Measurements from ENCODE around the gene VASP.
A peak's percentile ranks its signal among the peaks of the same experiment; 100 is the strongest.

VASP gene

DNA sequence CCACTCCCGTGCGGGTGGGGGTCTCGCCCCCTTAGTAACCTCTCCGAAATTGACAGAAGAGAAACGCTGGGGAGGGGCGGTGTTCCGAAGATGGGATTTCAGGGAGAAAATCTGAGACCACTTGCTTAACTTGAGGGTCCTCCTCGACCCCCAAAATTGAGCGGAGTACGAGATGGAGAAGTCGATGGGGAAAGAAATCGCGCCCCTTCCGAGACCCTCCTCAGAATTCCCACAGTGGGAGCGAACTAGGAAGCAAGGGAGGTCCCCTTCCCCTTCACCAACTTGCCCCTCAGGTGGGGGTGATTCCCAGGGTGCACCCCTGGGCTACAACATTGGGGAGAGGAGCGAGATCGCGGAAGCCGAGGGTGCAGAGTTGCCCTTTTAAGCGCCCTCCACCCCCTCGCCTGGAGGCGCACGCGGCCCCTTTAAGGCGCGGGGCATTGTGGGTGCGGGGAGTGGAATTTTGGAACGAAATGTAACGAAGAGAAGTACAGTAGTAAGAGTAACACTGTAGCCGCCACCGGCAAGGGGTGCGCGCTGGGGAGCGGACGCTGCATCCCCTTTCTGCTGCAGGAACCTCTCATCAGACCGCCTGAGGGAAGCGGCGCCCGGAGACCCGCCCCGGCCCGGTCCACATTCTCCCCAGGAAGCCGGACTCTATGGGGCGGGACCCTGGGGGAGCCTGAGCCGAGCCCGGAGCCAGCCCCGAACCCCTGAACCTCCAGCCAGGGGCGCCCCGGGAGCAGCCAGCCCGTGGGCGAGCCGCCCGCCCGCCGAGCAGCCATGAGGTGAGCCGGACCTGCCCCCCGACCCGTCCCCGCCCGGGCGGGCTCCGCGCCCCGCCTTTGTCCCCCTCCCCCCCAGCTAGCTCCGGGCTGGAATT is at the start of gene VASP:
TSS of gene VASP (plus strand) at position 491 of the 883 bp plus-strand sequence. CDS start at position 784, 293 bp downstream.
- DNase-seq (ENCODE audit: low read depth): peak; percentile 86

DNA sequence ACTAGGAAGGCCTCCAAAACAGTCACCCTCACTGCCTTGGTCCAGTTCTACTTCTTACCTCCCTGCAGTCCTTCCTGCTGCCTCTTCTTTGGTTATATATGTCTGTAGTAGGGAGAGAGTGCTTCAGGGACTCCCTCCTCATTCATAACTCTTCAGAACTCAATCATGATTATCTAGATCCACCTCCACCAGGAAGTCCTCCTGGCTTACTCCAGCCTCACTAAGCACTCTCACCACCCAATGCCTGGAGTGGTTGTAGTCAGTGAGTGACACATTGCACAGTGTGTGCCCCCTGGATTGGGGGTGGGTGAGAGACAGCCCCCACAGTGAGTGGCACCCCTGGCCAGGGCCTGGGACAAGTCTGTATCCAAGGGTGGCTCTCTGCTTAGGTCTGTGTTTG is 49.5 kb upstream of the VASP start:
- no peak for DNase-seq (ENCODE audit: low read depth)

- no peak for DNase-seq (ENCODE audit: low read depth)
These were observed 46.4 kb upstream of the VASP start for GRCh38 chr19:45460807-45461347.

DNA sequence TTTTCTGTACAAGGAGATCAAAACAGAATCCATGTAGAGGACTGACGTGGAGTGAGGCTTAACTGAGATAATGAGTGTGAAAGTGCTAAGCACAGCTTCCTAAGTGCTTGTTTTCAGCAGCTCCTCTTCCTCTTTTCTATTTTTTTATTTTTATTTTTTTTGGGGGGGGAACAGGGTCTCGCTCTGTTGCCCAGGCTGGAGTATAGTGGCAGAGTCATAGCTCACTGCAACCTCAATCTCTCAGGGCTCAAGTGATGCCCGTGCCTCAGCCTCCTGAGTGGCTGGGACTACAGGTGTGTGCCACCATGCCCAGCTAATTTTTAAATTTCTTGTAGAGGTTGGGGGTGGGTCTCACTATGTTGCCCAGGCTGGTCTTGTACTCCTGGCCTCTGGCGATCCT is 45.1 kb upstream of the VASP start:
- no peak for DNase-seq (ENCODE audit: low read depth)

DNA sequence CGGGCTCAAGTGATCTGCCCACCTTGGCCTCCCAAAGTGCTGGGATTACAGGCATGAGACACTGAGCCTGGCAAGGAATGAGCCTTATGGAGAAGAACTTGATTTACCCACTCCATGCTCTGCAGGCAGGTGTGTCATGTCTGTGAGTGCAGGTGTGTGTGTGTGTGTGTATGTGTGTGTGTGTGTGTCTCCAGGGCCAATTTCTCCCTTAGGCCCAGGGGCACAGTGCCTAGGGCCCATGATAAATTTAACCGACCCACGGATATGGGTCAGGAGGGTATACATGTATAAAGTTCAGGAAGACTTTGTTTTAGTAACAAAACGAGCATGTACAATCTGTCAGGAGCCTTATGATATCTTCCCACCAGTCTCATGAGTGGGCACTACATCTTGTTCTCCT is 44.0 kb upstream of the VASP start:
- DNase-seq (ENCODE audit: low read depth): no peak

DNA sequence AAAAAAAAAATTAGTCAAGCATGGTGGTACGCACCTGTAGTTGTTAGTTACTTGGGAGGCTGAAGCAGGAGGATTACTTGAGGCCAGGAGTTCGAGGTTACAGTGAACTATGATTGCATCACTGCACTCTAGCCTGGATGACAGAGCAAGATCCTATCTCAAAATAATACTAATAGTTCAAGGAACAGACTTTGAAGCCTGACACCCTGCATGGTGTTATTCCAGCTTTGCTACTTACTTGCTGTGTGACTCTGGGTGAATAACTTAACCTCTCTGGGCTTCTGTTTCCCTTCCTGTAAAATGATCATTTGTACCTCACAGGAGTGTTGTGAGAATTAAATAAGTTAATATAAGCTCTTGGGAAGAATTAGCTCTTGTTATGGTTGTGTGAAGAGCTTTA is 43.0 kb upstream of the VASP start:
- DNase-seq (ENCODE audit: low read depth): no peak

GRCh38 chr19:45464852-45465441 is 42.3 kb upstream of the VASP start:
- DNase-seq (ENCODE audit: low read depth): no peak

GRCh38 chr19:45467115-45467455 is 40.2 kb upstream of the VASP start:
- DNase-seq (ENCODE audit: low read depth): no peak

DNA sequence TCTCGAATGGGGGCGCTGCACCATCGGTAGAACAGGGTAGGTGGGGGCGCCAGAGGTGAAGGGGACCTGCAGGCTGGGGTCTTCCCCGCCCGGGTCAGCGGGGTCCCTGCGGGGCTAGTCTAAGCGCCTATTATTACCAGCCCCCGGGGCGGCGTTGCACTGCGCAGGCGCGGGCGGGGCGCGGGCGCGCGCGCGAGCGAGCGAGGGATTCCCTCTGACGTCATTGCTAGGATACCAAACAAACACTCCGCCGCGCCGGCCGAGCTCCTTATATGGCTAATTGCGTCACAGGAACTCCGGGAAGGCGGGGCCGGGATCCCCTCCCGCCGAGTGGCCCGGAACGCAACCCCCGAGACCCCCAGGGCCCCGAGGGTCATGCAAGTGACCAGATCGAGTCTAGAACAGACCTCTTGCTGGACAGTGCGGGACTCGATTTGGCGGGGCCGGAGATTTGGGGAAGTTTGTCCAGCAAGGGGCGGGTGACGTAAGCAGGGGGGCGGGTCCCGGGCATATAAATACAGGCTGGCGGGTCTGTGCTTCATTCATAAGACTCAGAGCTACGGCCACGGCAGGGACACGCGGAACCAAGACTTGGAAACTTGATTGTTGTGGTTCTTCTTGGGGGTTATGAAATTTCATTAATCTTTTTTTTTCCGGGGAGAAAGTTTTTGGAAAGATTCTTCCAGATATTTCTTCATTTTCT is 39.7 kb upstream of the VASP start, which contains the start of gene FOSB:
TSS of gene FOSB (plus strand) at position 541 of the 703 bp plus-strand sequence. CDS start 591 bp downstream, outside the sequence.
- DNase-seq (ENCODE audit: low read depth): peak; percentile 92

DNA sequence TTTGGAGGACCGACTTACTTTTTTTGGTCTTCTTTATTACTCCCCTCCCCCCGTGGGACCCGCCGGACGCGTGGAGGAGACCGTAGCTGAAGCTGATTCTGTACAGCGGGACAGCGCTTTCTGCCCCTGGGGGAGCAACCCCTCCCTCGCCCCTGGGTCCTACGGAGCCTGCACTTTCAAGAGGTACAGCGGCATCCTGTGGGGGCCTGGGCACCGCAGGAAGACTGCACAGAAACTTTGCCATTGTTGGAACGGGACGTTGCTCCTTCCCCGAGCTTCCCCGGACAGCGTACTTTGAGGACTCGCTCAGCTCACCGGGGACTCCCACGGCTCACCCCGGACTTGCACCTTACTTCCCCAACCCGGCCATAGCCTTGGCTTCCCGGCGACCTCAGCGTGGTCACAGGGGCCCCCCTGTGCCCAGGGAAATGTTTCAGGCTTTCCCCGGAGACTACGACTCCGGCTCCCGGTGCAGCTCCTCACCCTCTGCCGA is 39.1 kb upstream of the VASP start:
- DNase-seq (ENCODE audit: low read depth): no peak

GRCh38 chr19:45468803-45469131 is 38.5 kb upstream of the VASP start:
- DNase-seq (ENCODE audit: low read depth): no peak

DNA sequence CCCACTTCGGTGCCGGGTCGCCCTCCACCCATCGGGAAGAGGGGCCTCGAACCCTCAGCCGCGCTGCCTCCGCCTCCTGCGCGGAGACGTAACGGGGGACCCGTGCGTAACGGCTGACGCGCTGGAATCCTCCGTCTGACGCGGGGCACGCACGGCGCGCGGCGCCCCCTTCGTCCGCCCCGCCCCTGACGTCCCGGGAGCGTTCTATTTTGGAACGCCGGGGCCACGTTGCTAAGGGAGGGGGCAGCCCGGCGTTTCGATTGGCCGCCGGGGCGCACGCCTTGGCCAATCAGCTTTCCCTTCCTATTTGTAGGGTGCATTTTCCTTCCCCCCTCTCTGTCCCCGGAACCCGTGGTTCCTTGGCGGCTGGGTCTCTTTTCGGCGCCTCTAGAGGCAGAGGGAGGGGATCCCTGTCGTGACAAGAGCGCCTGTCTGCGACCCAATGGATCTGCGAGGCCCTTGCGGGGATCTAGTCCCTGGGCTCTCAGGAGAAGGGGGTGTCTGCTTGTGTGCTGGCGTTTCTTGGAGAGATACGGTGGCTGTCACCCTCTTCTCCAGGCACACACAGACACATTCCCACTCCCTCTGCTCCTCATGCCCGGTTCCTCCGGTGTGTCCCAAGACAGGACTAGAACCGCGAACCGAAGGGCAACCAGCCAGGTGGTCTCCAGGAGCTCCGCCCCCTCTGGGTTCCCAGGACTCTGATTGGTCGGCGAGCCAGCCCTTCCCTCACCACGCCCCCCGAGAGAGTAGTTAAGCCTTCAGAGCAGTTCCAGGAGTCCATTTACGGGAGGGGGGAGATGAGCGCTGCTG is 37.9 kb upstream of the VASP start:
- peak; percentile 74 for DNase-seq (ENCODE audit: low read depth)

DNA sequence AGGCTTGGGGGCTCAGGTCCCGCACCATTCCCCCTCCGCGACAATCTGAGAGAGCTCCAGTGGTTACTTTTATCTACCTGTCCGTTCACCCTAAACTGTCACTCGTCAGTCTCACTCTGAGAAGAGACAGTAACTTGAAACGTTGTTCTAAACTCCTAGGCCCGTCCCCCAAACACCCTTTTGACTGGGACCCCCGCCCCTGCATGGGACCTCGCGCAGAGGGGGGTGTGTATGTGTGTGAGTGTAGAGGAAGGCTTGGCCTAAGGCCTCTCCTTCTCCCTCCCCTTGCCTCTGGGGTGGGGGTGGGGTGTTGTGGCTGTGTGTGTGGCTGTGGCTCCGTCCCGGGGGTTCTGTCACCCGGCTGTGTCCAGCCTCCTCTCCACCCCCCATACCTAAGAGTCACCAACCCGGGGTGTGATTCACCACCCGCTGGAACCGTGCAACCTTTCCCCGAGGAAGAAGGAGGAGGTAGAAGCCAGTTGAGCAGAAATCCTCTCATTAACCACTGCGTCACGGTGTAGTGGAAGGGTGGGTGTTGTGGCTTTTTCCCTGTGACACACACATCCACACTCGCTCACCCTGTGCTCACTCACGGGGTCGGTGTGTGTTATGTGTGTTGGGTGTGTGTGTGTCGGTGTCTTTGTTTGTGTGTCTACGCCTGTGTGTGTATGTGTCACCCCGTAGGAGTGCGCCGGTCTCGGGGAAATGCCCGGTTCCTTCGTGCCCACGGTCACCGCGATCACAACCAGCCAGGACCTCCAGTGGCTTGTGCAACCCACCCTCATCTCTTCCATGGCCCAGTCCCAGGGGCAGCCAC is 37.1 kb upstream of the VASP start:
- no peak for DNase-seq (ENCODE audit: low read depth)

GRCh38 chr19:45470762-45471081 is 36.6 kb upstream of the VASP start:
- no peak for DNase-seq (ENCODE audit: low read depth)

GRCh38 chr19:45471111-45471930 is 36.0 kb upstream of the VASP start:
- DNase-seq (ENCODE audit: low read depth): no peak

DNA sequence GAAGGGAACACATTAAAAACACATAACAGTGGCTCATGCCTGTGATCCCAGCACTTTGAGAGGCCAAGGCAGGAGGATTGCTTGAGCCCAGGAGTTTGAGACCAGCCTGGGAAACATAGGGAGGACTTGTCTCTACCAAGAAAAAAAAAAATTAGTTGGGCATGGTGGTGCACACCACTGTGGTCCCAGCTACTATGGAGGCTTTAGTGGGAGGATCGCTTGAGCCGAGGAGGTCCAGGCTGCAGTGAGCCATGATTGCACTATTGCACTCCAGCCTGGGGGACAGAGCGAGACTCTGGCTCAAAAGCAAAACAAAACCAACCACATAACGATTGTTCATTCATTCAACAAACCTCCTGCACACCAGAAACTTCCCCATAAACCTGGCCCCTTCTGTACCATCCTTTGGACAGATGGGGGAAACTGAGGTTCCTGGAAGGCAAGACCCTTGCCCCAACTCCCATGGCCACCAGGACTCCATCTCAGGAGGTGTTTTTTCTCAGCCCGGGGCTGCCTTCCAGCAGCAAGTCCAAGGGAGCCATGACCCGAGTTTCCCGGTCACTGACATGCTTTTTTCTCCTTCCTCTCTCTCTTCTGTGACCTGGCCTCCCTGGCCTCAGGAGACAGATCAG is 35.2 kb upstream of the VASP start:
- DNase-seq (ENCODE audit: low read depth): no peak

DNA sequence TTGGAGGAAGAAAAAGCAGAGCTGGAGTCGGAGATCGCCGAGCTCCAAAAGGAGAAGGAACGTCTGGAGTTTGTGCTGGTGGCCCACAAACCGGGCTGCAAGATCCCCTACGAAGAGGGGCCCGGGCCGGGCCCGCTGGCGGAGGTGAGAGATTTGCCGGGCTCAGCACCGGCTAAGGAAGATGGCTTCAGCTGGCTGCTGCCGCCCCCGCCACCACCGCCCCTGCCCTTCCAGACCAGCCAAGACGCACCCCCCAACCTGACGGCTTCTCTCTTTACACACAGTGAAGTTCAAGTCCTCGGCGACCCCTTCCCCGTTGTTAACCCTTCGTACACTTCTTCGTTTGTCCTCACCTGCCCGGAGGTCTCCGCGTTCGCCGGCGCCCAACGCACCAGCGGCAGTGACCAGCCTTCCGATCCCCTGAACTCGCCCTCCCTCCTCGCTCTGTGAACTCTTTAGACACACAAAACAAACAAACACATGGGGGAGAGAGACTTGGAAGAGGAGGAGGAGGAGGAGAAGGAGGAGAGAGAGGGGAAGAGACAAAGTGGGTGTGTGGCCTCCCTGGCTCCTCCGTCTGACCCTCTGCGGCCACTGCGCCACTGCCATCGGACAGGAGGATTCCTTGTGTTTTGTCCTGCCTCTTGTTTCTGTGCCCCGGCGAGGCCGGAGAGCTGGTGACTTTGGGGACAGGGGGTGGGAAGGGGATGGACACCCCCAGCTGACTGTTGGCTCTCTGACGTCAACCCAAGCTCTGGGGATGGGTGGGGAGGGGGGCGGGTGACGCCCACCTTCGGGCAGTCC is 34.5 kb upstream of the VASP start:
- no peak for DNase-seq (ENCODE audit: low read depth)

DNA sequence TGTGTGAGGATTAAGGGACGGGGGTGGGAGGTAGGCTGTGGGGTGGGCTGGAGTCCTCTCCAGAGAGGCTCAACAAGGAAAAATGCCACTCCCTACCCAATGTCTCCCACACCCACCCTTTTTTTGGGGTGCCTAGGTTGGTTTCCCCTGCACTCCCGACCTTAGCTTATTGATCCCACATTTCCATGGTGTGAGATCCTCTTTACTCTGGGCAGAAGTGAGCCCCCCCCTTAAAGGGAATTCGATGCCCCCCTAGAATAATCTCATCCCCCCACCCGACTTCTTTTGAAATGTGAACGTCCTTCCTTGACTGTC is 34.0 kb upstream of the VASP start:
- no peak for DNase-seq (ENCODE audit: low read depth)

All from T-helper 22 cell (primary cell).